A549 (cell line): Measurements from ENCODE around the gene POU3F3. TPM values are rescaled to one million over a fixed set of nuclear protein-coding genes. Genes with fewer than 3 reads are reported as not detected.

Experiments used
- ATAC-seq, 2 experiments: fragments of 200-7000 bp in 1 of 2; fragments of >200 bp in 1 of 2; cut with Nextera tagmentation in 1 of 2; cut with Tn5 transposase in 1 of 2; 3 replicates each; pipeline versions ENCODE4 v1.8.0 to v1.9.1; 2018 to 2020; ENCODE audit warnings: mild to moderate bottlenecking in 1 of 2, moderate library complexity in 1 of 2
- CTCF ChIA-PET: fragments of 300-600 bp; sonication (Branson Sonifier 250); formaldehyde crosslinking; extraction: SDS; loops from one replicate; lab custom pipeline; 2021; ENCODE audit warnings: antibody characterized with exemption, inconsistent platforms; lab: Yijun Ruan, JAX
- POLR2A ChIA-PET: fragments of 350-600 bp; formaldehyde crosslinking; extraction: SDS; loops from one replicate; lab custom pipeline; 2021; ENCODE audit warnings: antibody characterized with exemption, inconsistent platforms; lab: Yijun Ruan, JAX
- DNase-seq, 2 experiments: peaks; one replicate each; pipeline versions ENCODE4 v3.0.0 to v3.0.0-alpha.2; 2011 to 2016; ENCODE audit warnings: low read depth in 1 of 2, low spot score in 1 of 2
- FAIRE-seq: peaks from 2 replicates; lab custom pipeline; 2011; peaks lifted over from hg19 to GRCh38; lab: Jason Lieb, UNC
- H3K27ac ChIP-seq, 2 experiments: fragments of >200 bp; sonication (Bioruptor Twin); formaldehyde crosslinking; 3 replicates each; pipeline ENCODE4 v1.5.1; 2016 to 2017
- H3K4me1 ChIP-seq: fragments of >200 bp; sonication (Bioruptor Twin); formaldehyde crosslinking; 3 replicates; pipeline ENCODE4 v1.6.1; 2016
- H3K4me2 ChIP-seq: fragments of >200 bp; sonication (Bioruptor Twin); formaldehyde crosslinking; 3 replicates; pipeline ENCODE4 v1.6.1; 2016
- H3K4me3 ChIP-seq: fragments of >200 bp; sonication (Bioruptor Twin); formaldehyde crosslinking; 3 replicates; pipeline ENCODE4 v1.5.1; 2016
- H3K9me3 ChIP-seq: fragments of >200 bp; sonication (Bioruptor Twin); formaldehyde crosslinking; 3 replicates; pipeline ENCODE4 v1.6.1; 2016
- CHD2 ChIP-seq: fragments of 150-350 bp; IDR thresholded peaks from 2 replicates; pipeline ENCODE4 v1.6.1; 2014; ENCODE audit warnings: low read length; ENCODE audit not compliant: partially characterized antibody
- EP300 ChIP-seq, 2 experiments: fragments of >200 bp; sonication (Bioruptor Twin); formaldehyde crosslinking; IDR thresholded peaks; 2 replicates in 1 of 2; 3 replicates in 1 of 2; pipeline ENCODE4 v1.6.1; 2016 to 2017
- ESRRA ChIP-seq: fragments of 150-350 bp; IDR thresholded peaks from 2 replicates; pipeline ENCODE4 v1.6.1; 2014; ENCODE audit warnings: mild to moderate bottlenecking, low read length, borderline replicate concordance
- FOSB ChIP-seq: fragments of 250-450 bp; sonication (Bioruptor Pico); IDR thresholded peaks from 2 replicates; pipeline ENCODE4 v1.5.0; 2020; ENCODE audit warnings: mild to moderate bottlenecking, moderate library complexity
- FOSL2 ChIP-seq, 2 experiments: fragments of 450-650 bp in 1 of 2; fragments of >200 bp in 1 of 2; sonication (Bioruptor Twin) in 1 of 2; formaldehyde crosslinking; IDR thresholded peaks; 2 replicates each; pipeline versions ENCODE4 v1.5.0 to v1.6.1; 2016 to 2020; ENCODE audit warnings: mild to moderate bottlenecking in 1 of 2, moderate library complexity in 1 of 2
- FOXS1 ChIP-seq: fragments of 250-450 bp; sonication (Bioruptor Pico); IDR thresholded peaks from 2 replicates; pipeline ENCODE4 v1.5.0; 2020; ENCODE audit warnings: mild to moderate bottlenecking, moderate library complexity
- GATA3 ChIP-seq: IDR thresholded peaks from 2 replicates; pipeline ENCODE4 v1.6.1; 2012; ENCODE audit warnings: borderline replicate concordance
- HDAC2 ChIP-seq: fragments of 200-600 bp; sonication (generic); IDR thresholded peaks from 2 replicates; pipeline ENCODE4 v1.6.1; 2016
- HEYL ChIP-seq: fragments of 250-450 bp; sonication (Bioruptor Pico); IDR thresholded peaks from 2 replicates; pipeline ENCODE4 v1.8.0; 2021; ENCODE audit warnings: mild to moderate bottlenecking, moderate library complexity
- HOXA7 ChIP-seq: fragments of 250-450 bp; sonication (Bioruptor Pico); IDR thresholded peaks from 2 replicates; pipeline ENCODE4 v1.5.0; 2020; ENCODE audit warnings: mild to moderate bottlenecking, moderate library complexity
- HOXB5 ChIP-seq: fragments of 250-450 bp; sonication (Bioruptor Pico); IDR thresholded peaks from 2 replicates; pipeline ENCODE4 v1.5.0; 2020; ENCODE audit warnings: mild to moderate bottlenecking, moderate library complexity
- JUN ChIP-seq, 2 experiments: fragments of >200 bp; sonication (Bioruptor Twin); formaldehyde crosslinking; IDR thresholded peaks; 2 replicates in 1 of 2; 3 replicates in 1 of 2; pipeline ENCODE4 v1.6.1; 2016 to 2017
- JUNB ChIP-seq: fragments of >200 bp; sonication (Bioruptor Twin); formaldehyde crosslinking; IDR thresholded peaks from 2 replicates; pipeline ENCODE4 v1.6.1; 2016
- KDM1A ChIP-seq: fragments of 200-600 bp; sonication (generic); IDR thresholded peaks from 2 replicates; pipeline ENCODE4 v1.6.1; 2016; ENCODE audit warnings: low read depth, mild to moderate bottlenecking
- NPAS2 ChIP-seq: fragments of 250-450 bp; sonication (Bioruptor Pico); IDR thresholded peaks from 2 replicates; pipeline ENCODE4 v1.8.0; 2022; ENCODE audit warnings: mild to moderate bottlenecking, moderate library complexity, borderline replicate concordance
- NR3C1 ChIP-seq: fragments of >200 bp; sonication (Bioruptor Twin); formaldehyde crosslinking; IDR thresholded peaks from 3 replicates; pipeline ENCODE4 v1.6.1; 2017
- POLR2A ChIP-seq: IDR thresholded peaks from 2 replicates; pipeline ENCODE4 v1.6.1; 2012; ENCODE audit warnings: mild to moderate bottlenecking, low read length
- POLR2AphosphoS2 ChIP-seq: conservative IDR thresholded peaks from 2 replicates; pipeline ENCODE4 v1.6.1; 2012; ENCODE audit warnings: low read length, improper control_type of control experiment, inconsistent platforms
- RAD21 ChIP-seq, 2 experiments: fragments of >200 bp in 1 of 2; sonication (Bioruptor Twin) in 1 of 2; formaldehyde crosslinking in 1 of 2; IDR thresholded peaks in 1 of 2; conservative IDR thresholded peaks in 1 of 2; 2 replicates in 1 of 2; 3 replicates in 1 of 2; pipeline ENCODE4 v1.6.1; 2012 to 2018; ENCODE audit warnings: inconsistent platforms in 1 of 2
- RCOR1 ChIP-seq: fragments of 150-350 bp; IDR thresholded peaks from 2 replicates; pipeline ENCODE4 v1.6.1; 2014; ENCODE audit warnings: antibody characterized with exemption, low read length, low read depth
- SMC3 ChIP-seq: fragments of >200 bp; sonication (Bioruptor Twin); formaldehyde crosslinking; IDR thresholded peaks from 3 replicates; pipeline ENCODE4 v1.6.1; 2018; ENCODE audit warnings: inconsistent platforms
- ZFP36 ChIP-seq: fragments of 450-650 bp; IDR thresholded peaks from 2 replicates; pipeline ENCODE4 v1.6.1; 2014; ENCODE audit warnings: borderline replicate concordance; ENCODE audit not compliant: partially characterized antibody
- WGBS: methylation state at CpG from one replicate; pipeline ENCODE4 v1.1.6; 2017; ENCODE audit errors: missing lambda C conversion rate; 5-methylcytosine and 5-hydroxymethylcytosine counted together
- polyA plus RNA-seq, 4 experiments: library from polyadenylated mRNA; depleted of rRNA in 3 of 4; stranded (reverse); fragments of >200 nt; fragmentation: RNase III in 1 of 4; extraction: RNeasy Plus Mini Kit Qiagen cat#74134 plus additional on column Dnase treatment in 1 of 4; gene quantifications; 2 replicates in 3 of 4; 3 replicates in 1 of 4; pipeline ENCODE4 v1.2.3, GENCODE V29; 2011 to 2017
- TF ChIP-seq, protein P1 (sequence below): fragments of 250-450 bp; sonication (Bioruptor Pico); IDR thresholded peaks from 2 replicates; pipeline ENCODE4 v1.5.0; 2021; ENCODE audit warnings: mild to moderate bottlenecking, moderate library complexity, borderline replicate concordance
- TF ChIP-seq, protein P2 (sequence below): IDR thresholded peaks from 2 replicates; pipeline ENCODE4 v1.6.1; 2012; ENCODE audit warnings: low read depth, borderline replicate concordance

The POU3F3 gene
- polyA plus RNA-seq, 2 of the 4 experiments (the other 2 are of a cell fraction), result 0.03 TPM; not detected in 1

DNA sequence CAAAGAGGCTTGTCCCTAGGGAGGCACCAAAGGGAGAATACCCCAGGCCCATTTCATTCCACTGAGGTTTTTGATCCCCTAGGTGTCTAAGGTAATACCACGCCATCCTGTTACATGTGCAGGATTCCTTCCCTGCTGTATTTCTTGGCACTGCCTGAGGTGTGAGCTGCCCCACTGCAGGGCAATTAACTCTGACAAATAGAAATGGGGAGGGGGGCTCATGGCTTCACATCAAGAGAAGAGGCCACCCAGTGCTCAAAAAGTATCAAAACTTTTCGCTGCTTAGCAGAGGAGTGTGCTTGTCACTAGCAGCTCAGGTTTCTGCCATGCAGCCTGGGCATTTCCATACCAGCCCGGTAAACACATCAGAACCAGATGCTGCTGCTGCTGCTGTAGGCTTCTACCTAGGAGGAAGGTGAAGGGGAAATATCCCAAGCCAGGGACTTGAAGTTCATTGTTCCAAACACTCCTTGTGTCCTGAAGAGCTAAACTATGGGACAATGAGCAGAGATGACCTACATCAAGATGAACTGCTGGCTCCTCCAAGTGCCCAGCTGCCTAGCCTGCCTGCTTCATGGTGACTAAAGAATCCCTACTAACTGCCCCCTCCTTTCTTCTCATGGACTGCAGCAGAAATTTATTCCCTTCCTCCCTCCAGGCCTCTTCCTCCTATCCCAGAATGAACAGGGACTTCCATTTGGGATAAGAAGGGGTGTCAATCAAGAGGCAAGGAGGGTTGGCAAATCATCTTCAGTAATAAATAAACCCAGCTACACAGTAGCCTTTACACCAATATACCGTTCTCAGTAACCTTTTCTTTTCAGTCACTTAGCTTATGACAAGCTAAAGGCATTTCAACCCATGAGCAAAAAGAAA is 16.4 kb downstream of the POU3F3 start:
- H3K27ac ChIP-seq, result no peak overlapping the region
- WGBS, result 22% methylated on average over 4 of the region's 4 CpGs
- H3K4me2 ChIP-seq, result no peak overlapping the region
- 0 out of 3 replicates have a peak, but pooled peaks cover 3% of the 10 kb centered on the region for H3K4me1 ChIP-seq
- no peak for DNase-seq
- POLR2A ChIA-PET, result no interaction called here
- FAIRE-seq, result no peak
- ATAC-seq, result no peak
- no peak for TF ChIP-seq NPAS2 (CRISPR knock-in tag)
- TF ChIP-seq POLR2A, result no peak
- TF ChIP-seq ZFP36, result no peak
- no peak for TF ChIP-seq NR3C1
- no peak for TF ChIP-seq HOXA7 (CRISPR knock-in tag)
- TF ChIP-seq, all 56 proteins: peak for 0
- CTCF ChIA-PET, result interaction anchor here (0.8 to 1.1 kb wide), 3 partner anchors 20 to 1709 kb away, joined by 3 to 4 read pairs (median 3); no protein-coding TSS in a partner anchor
- Histone ChIP-seq H3K9me3 (no peaks in the 10 kb centered on the region), H3K4me3 (no peak overlapping the region)

DNA sequence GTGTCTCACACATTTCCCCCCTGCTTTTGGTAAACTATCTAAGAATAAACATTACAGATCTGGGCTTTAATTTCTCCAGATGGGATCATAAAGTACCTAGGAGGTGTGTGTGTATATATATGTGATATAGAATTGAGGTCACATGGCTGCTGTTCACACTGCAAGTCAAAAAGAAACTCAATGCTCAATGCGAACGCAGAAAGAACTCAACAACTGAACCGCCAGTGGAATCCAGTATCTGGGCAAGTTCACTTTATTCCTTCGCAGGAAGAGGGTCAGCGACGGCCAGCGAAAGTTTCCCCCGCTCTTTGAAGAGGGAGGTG is 17.7 kb downstream of the POU3F3 start:
- TF ChIP-seq SMC3 (no peak), JUN (IDR thresholded peaks at IDR 0.05) (no peak), POLR2AphosphoS2 (no peak), FOSL2 (IDR thresholded peaks at IDR 0.05) (no peak), FOSL2 (CRISPR knock-in tag; IDR thresholded peaks at IDR 0.05) (no peak), HOXB5 (CRISPR knock-in tag) (no peak), HEYL (CRISPR knock-in tag) (no peak), EP300 (IDR thresholded peaks at IDR 0.05) (no peak), POLR2A (no peak), KDM1A (no peak), CHD2 (no peak), FOXS1 (CRISPR knock-in tag) (no peak), GATA3 (no peak), FOSB (CRISPR knock-in tag) (no peak), HDAC2 (no peak), RAD21 (conservative IDR thresholded peaks at IDR 0.05 in 1 of 2, IDR thresholded peaks at IDR 0.05 in 1 of 2) (no peak), RCOR1 (no peak), ESRRA (no peak), JUNB (no peak)
- TF ChIP-seq, protein P1, sequence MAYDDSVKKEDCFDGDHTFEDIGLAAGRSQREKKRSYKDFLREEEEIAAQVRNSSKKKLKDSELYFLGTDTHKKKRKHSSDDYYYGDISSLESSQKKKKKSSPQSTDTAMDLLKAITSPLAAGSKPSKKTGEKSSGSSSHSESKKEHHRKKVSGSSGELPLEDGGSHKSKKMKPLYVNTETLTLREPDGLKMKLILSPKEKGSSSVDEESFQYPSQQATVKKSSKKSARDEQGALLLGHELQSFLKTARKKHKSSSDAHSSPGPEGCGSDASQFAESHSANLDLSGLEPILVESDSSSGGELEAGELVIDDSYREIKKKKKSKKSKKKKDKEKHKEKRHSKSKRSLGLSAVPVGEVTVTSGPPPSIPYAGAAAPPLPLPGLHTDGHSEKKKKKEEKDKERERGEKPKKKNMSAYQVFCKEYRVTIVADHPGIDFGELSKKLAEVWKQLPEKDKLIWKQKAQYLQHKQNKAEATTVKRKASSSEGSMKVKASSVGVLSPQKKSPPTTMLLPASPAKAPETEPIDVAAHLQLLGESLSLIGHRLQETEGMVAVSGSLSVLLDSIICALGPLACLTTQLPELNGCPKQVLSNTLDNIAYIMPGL (CRISPR knock-in tag), result no peak
- TF ChIP-seq, protein P2, sequence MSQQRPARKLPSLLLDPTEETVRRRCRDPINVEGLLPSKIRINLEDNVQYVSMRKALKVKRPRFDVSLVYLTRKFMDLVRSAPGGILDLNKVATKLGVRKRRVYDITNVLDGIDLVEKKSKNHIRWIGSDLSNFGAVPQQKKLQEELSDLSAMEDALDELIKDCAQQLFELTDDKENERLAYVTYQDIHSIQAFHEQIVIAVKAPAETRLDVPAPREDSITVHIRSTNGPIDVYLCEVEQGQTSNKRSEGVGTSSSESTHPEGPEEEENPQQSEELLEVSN, result no peak
- TF ChIP-seq, all 56 proteins: peak for 0
- no peak overlapping the region for H3K27ac ChIP-seq
- ATAC-seq (no peak), FAIRE-seq (no peak), DNase-seq (no peak)
- CTCF ChIA-PET, result interaction anchor here (0.6 kb wide), 1 partner anchor 73 kb away, joined by 3 read pairs; no protein-coding TSS in a partner anchor
- 0 out of 3 replicates have a peak, but pooled peaks cover 3% of the 10 kb centered on the region for H3K4me1 ChIP-seq
- H3K9me3 ChIP-seq, result no peaks in the 10 kb centered on the region
- WGBS, result 50% methylated on average over 8 of the region's 8 CpGs
- no peak overlapping the region for H3K4me3 ChIP-seq
- POLR2A ChIA-PET, result no interaction called here
- no peak overlapping the region; the same call in 2 of the 3 replicates for H3K4me2 ChIP-seq
